ENCODE measurements around the gene KCNE5.
"Not testable (repeated sequence)": the region's sequence is repeated elsewhere in the genome, so short reads cannot be mapped to it uniquely, and the experiment has no call there.

KCNE5 gene, protein sequence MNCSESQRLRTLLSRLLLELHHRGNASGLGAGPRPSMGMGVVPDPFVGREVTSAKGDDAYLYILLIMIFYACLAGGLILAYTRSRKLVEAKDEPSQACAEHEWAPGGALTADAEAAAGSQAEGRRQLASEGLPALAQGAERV

DNA sequence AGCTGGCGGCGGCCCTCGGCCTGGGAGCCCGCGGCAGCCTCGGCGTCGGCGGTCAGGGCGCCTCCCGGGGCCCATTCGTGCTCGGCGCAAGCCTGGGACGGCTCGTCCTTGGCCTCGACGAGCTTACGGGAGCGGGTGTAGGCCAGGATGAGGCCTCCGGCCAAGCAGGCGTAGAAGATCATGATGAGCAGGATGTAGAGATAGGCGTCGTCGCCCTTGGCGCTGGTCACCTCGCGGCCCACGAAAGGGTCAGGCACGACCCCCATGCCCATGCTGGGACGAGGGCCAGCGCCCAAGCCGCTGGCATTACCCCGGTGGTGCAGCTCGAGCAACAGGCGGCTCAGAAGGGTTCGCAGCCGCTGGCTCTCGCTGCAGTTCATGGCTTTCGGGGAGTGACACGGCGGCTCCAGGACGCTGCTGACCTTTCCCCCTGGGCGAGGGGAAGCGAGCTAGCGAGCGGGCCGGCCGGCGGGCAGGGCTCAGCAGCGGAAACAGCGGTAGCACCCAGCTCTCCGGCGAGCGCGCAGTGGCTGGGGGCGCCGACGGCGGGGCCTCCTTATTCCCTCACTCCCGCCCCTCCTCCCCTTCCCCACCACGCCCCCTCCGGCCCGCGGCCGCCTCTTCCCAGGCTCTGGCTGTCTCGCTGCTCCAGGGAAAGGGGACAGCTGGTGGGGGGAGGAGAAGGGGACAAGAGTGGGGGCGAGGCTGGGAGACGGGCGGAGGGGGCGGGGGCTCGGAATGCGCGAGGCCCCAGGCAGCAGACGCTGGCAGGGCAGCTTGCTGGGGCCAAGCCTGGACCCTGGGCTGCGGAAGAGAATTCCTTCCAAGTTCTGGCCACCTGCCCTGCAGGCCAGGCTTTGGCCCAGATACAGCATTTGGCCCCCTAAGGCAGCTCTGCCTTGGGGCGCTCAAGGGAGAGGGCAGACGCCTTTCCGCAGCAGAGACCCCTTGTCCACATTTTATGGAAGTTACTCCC lies at the start of gene KCNE5:
Gene KCNE5 (minus strand): TSS at position 532 of the 976 bp plus-strand sequence. CDS start 152 bp downstream, at position 380.
- Mint-ChIP-seq H3K4me3 (no peak within 1 kb of the TSS), H3K36me3 (ENCODE audit: insufficient read depth) (no peaks in the 10 kb centered on the region), H3K4me1 (no peaks in the 10 kb centered on the region), H3K27ac (ENCODE audit: low read depth) (no peak within 1 kb of the TSS), H3K27me3 (no peaks in the 10 kb centered on the region), H3K9me3 (no peaks in the 10 kb centered on the region)
- DNase-seq (ENCODE audit: low spot score in 2 of 2): no peak
- no peak for ATAC-seq (replicated peaks; ENCODE audit: extremely low read depth, poor library complexity, severe bottlenecking)

DNA sequence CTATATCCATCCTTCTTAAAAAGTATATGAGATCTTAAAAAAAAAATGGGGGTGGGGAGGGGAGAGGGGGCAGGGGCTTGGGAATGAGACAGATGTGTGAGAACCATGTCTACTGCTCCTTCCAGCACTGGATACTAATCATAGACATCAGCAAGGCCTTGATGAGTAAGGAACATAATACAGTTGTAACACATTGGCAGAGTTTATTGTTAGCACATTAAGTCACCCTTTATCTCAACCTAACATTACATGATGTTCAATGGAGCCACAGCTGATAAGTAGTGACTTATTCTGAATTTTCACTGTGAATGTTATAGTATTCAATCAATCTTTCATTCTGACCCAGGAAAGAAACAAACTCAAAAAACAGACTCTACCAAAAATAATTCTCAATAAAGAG lies 47.3 kb upstream of the KCNE5 start:
- Mint-ChIP-seq H3K27me3 (no peaks in the 10 kb centered on the region), H3K27ac (ENCODE audit: low read depth) (no peak overlapping the region), H3K9me3 (no peaks in the 10 kb centered on the region), H3K36me3 (ENCODE audit: insufficient read depth) (peaks cover 35% of the 10 kb centered on the region), H3K4me3 (no peak overlapping the region), H3K4me1 (no peaks in the 10 kb centered on the region)
- DNase-seq (ENCODE audit: low spot score in 2 of 2): no peak
- no peak for ATAC-seq (replicated peaks; ENCODE audit: extremely low read depth, poor library complexity, severe bottlenecking)

DNA sequence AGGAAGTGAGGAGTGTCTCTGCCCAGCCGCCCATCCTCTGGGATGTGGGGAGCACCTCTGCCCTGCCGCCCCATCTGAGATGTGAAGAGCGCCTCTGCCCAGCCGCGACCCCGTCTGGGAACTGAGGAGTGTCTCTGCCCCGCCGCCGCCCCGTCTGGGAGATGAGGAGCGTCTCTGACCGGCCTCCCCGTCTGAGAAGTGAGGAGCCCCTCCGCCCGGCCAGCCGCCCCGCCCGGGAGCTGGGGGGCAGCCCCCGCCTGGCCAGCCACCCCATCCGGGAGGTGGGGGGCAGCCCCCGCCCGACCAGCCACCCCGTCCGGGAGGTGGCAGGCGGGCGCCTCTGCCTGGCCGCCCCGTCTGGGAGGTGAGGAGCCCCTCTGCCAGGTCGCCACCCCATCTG lies 46.2 kb upstream of the KCNE5 start:
- H3K27me3 Mint-ChIP-seq; H3K4me3 Mint-ChIP-seq; H3K4me1 Mint-ChIP-seq; DNase-seq (ENCODE audit: low spot score in 2 of 2); ATAC-seq (replicated peaks; ENCODE audit: extremely low read depth, poor library complexity, severe bottlenecking); H3K27ac Mint-ChIP-seq (ENCODE audit: low read depth); H3K9me3 Mint-ChIP-seq: not testable (repeated sequence)
- H3K36me3 Mint-ChIP-seq (ENCODE audit: insufficient read depth): peaks cover 36% of the 10 kb centered on the region

DNA sequence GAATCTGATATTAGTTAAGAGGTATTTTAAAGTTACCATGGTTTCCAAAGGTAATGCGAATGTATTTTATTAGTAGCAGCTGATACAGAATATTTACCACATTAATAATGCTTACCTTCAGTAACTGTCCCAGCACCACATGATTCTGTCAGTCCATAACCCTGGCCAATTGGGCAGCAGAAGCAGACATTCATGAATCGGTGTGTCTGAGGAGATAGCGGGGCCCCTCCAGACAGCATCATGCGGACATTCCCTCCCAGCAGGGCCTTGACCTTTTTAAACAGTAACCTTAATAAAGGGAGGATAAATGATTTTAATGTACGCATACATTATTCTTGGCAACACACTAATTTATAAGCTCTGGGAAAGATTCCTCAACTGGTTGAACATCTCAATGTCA lies 43.0 kb upstream of the KCNE5 start:
- no peak overlapping the region for H3K27ac Mint-ChIP-seq (ENCODE audit: low read depth)
- H3K9me3 Mint-ChIP-seq: no peaks in the 10 kb centered on the region
- H3K4me1 Mint-ChIP-seq: no peaks in the 10 kb centered on the region
- H3K27me3 Mint-ChIP-seq: no peaks in the 10 kb centered on the region
- peaks cover 35% of the 10 kb centered on the region for H3K36me3 Mint-ChIP-seq (ENCODE audit: insufficient read depth)
- DNase-seq (ENCODE audit: low spot score in 2 of 2) (no peak), ATAC-seq (replicated peaks; ENCODE audit: extremely low read depth, poor library complexity, severe bottlenecking) (no peak)
- no peak overlapping the region for H3K4me3 Mint-ChIP-seq

DNA sequence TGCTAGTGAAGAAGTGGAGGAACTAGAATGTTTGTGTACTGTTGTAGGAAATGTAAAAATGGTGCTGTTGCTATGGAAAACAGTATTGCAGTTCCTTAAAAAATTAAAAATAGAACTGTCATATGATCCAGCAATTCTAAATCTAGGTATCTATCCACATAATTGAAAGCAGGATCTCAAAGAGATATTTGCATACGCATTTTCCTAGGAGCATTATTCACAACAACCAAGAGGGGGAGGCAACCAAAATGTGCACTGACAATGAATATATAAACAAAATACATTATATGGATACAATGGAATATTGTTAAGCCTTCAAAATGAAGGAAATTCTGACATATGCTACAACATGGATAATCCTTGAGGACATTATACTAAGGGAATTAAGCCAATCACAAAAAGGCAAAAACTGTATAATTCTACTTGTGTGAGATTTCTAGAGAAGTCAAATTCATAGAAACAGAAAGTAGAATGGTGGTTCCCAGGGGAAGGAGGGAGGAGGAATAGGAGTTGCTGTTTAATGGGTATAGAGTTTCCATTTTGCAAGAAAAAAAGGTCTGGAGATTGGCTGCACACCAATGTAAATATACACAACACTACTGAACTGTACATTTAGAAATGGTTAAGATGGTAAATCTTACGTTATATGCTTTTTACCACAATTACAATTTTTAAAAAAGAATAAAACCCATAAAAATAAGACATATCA lies 35.6 kb upstream of the KCNE5 start:
- no peak overlapping the region for H3K4me3 Mint-ChIP-seq
- no peak for ATAC-seq (replicated peaks; ENCODE audit: extremely low read depth, poor library complexity, severe bottlenecking)
- H3K36me3 Mint-ChIP-seq (ENCODE audit: insufficient read depth): peaks cover 23% of the 10 kb centered on the region
- no peak overlapping the region for H3K27ac Mint-ChIP-seq (ENCODE audit: low read depth)
- H3K4me1 Mint-ChIP-seq: peaks cover 7% of the 10 kb centered on the region
- H3K9me3 Mint-ChIP-seq: peaks cover 10% of the 10 kb centered on the region
- DNase-seq (ENCODE audit: low spot score in 2 of 2): no peak
- no peaks in the 10 kb centered on the region for H3K27me3 Mint-ChIP-seq

DNA sequence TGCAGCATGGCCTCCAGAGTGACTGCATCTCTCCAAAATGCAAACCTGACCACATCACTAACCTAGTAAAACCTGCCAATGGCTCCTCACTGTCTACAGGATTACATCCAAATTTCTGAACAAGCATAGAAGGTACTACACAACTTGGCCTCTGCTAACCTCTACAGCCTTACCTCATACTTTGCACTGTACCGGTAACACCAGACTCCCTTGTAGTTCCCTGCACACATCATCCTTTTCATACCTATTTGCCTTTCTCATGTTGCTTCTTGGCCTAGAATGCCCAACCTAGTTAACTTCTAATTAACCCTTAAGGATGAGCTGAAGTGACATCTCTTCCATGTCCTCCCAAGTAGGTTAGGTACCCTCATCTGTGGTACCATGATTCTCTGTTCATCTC lies 33.4 kb upstream of the KCNE5 start:
- H3K27me3 Mint-ChIP-seq: no peaks in the 10 kb centered on the region
- H3K27ac Mint-ChIP-seq (ENCODE audit: low read depth): no peak overlapping the region
- no peak overlapping the region for H3K4me3 Mint-ChIP-seq
- peaks cover 15% of the 10 kb centered on the region for H3K4me1 Mint-ChIP-seq
- DNase-seq (ENCODE audit: low spot score in 2 of 2) (no peak), ATAC-seq (replicated peaks; ENCODE audit: extremely low read depth, poor library complexity, severe bottlenecking) (no peak)
- peaks cover 10% of the 10 kb centered on the region for H3K9me3 Mint-ChIP-seq
- peaks cover 21% of the 10 kb centered on the region for H3K36me3 Mint-ChIP-seq (ENCODE audit: insufficient read depth)

DNA sequence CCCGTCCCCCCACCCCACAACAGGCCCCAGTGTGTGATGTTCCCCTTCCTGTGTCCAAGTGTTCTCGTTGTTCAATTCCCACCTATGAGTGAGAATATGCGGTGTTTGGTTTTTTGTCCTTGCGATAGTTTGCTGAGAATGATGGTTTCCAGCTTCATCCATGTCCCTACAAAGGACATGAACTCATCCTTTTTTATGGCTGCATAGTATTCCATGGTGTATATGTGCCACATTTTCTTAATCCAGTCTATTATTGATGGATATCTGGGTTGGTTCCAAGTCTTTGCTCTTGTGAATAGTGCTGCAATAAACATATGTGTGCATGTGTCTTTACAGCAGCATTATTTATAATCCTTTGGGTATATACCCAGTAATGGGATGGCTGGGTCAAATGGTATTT lies 32.4 kb upstream of the KCNE5 start:
- ATAC-seq (replicated peaks; ENCODE audit: extremely low read depth, poor library complexity, severe bottlenecking); H3K4me3 Mint-ChIP-seq; H3K27ac Mint-ChIP-seq (ENCODE audit: low read depth); H3K27me3 Mint-ChIP-seq; DNase-seq (ENCODE audit: low spot score in 2 of 2): not testable (repeated sequence)
- H3K36me3 Mint-ChIP-seq (ENCODE audit: insufficient read depth): peaks cover 15% of the 10 kb centered on the region
- H3K4me1 Mint-ChIP-seq: peaks cover 15% of the 10 kb centered on the region
- peaks cover 10% of the 10 kb centered on the region for H3K9me3 Mint-ChIP-seq

DNA sequence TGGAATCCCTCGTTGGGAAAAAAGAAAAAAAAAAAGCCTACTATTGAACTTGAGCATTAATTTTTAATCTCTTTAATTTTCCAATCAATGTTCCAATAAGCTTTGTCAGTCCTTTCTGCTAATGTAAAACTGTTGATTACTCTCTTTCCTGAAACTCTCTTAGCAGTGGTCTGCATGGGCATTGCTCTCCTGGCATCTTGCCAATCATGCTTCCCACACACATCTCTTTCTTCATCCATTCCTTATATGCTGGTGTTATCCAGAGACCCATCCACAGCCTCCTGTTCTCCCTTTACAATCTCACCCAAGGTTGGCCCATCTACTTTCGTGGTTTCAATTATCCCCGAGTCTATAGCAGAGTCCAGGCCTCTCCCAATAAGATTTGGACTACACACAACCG lies 31.8 kb upstream of the KCNE5 start:
- DNase-seq (ENCODE audit: low spot score in 2 of 2) (no peak), ATAC-seq (replicated peaks; ENCODE audit: extremely low read depth, poor library complexity, severe bottlenecking) (no peak)
- Mint-ChIP-seq H3K4me1 (peaks cover 15% of the 10 kb centered on the region), H3K36me3 (ENCODE audit: insufficient read depth) (peaks cover 13% of the 10 kb centered on the region), H3K9me3 (peaks cover 10% of the 10 kb centered on the region), H3K27me3 (no peaks in the 10 kb centered on the region), H3K4me3 (no peak overlapping the region), H3K27ac (ENCODE audit: low read depth) (no peak overlapping the region)

DNA sequence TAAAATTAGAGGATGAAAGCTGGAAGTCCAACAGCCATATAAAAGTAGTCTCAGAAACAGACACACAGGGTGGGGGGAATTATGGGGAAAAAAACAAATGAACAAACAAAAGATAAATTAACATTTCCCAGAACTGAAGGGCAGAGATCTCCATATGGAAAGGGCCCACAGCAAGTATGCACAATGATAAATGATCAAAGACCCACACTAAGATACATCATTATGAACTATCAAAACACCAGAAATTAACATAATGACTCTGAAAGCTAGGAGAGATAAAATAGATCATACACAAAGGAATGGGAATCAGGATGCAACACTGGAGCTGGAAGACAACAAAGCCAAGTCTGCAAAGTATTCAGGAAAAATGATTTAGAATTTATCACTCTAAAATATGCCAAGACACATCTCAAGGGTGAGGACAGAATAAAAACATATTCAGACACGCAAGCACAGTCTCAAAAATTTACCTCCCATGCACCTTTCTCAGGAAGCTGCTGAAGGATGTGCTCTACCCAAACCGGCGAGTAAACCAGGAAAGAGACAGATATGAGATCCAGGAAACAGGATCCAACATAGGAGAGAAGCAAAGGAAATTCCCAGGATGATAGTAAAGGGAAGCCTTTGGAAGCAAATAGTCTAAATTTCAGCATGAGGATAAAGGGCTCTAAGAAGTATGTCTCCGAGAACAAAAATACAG lies 30.7 kb upstream of the KCNE5 start:
- peaks cover 15% of the 10 kb centered on the region for H3K4me1 Mint-ChIP-seq
- DNase-seq (ENCODE audit: low spot score in 2 of 2) (no peak), ATAC-seq (replicated peaks; ENCODE audit: extremely low read depth, poor library complexity, severe bottlenecking) (no peak)
- H3K27me3 Mint-ChIP-seq: no peaks in the 10 kb centered on the region
- no peak overlapping the region for H3K27ac Mint-ChIP-seq (ENCODE audit: low read depth)
- H3K36me3 Mint-ChIP-seq (ENCODE audit: insufficient read depth): peaks cover 13% of the 10 kb centered on the region
- no peak overlapping the region for H3K4me3 Mint-ChIP-seq
- H3K9me3 Mint-ChIP-seq: peaks cover 10% of the 10 kb centered on the region

DNA sequence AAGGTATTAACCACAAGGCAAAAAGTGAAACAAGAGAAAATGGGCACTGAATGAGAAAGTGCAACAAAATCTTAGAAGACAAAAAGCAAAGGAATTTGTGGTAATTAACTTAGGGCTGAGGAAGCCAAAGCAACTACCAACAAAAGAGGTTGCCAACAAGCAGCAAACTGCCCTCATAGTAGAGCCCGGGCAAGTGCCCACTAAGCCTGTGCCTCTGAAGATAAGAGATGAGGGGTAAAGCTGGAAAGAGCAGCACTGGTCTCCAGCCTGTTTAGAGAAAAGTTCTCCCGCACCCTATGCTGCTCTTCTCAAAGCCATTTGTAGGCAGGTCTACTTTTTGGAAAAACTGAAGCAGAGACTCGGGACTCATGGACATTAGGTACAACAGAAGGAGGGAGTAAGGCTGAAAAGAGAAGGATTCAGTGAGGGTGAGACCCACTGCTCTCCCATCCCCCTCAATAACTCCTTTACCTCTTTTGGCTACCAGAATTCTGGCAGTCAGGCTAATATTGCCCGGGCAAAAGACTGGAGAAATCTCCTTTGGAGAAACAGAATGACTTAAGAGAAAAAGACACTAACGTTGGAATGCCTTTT lies 29.6 kb upstream of the KCNE5 start:
- H3K4me1 Mint-ChIP-seq: peaks cover 15% of the 10 kb centered on the region
- no peak overlapping the region for H3K27ac Mint-ChIP-seq (ENCODE audit: low read depth)

DNA sequence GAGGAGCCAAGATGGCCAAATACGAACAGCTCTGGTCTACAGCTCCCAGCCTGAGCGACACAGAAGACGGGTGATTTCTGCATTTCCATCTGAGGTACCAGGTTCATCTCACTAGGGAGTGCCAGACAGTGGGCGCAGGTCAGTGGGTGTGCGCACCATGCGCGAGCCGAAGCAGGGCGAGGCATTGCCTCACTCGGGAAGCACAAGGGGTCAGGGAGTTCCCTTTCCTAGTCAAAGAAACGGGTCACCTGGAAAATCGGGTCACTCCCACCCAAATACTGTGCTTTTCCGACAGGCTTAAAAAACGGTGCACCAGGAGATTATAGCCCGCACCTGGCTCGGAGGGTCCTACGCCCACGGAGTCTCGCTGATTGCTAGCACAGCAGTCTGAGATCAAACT lies 19.7 kb upstream of the KCNE5 start:
- not testable (repeated sequence) for ATAC-seq (replicated peaks; ENCODE audit: extremely low read depth, poor library complexity, severe bottlenecking); DNase-seq (ENCODE audit: low spot score in 2 of 2); H3K27me3 Mint-ChIP-seq; H3K27ac Mint-ChIP-seq (ENCODE audit: low read depth); H3K4me1 Mint-ChIP-seq; H3K4me3 Mint-ChIP-seq; H3K36me3 Mint-ChIP-seq (ENCODE audit: insufficient read depth); H3K9me3 Mint-ChIP-seq

More for the DNA sequence above, 29.6 kb upstream of the KCNE5 start:
- H3K36me3 Mint-ChIP-seq (ENCODE audit: insufficient read depth): peaks cover 13% of the 10 kb centered on the region
- DNase-seq (ENCODE audit: low spot score in 2 of 2) (no peak), ATAC-seq (replicated peaks; ENCODE audit: extremely low read depth, poor library complexity, severe bottlenecking) (no peak)
- H3K27me3 Mint-ChIP-seq: no peaks in the 10 kb centered on the region
- peaks cover 10% of the 10 kb centered on the region for H3K9me3 Mint-ChIP-seq
- no peak overlapping the region for H3K4me3 Mint-ChIP-seq

DNA sequence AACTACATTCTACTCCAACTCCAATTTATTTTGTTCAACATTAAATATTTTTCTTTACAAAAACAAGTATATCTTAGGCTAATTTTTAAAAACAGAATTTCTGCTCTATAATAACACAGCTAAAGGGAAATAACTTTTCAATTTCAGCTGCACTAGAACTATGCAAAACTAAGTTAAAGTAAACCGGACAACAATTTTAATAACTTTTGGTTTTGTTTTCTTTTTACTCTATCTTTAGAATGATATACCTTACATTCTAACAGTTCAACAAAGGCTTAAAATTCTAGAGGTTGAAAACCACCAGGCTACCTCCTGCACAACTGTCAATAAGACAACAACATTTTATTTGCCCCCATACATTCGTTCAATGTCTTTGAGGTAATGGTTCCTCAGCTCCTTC lies 18.7 kb upstream of the KCNE5 start:
- DNase-seq (ENCODE audit: low spot score in 2 of 2) (no peak), ATAC-seq (replicated peaks; ENCODE audit: extremely low read depth, poor library complexity, severe bottlenecking) (no peak)
- Mint-ChIP-seq H3K4me3 (no peak overlapping the region), H3K36me3 (ENCODE audit: insufficient read depth) (no peaks in the 10 kb centered on the region), H3K4me1 (peaks cover 8% of the 10 kb centered on the region), H3K27me3 (no peaks in the 10 kb centered on the region), H3K9me3 (no peaks in the 10 kb centered on the region), H3K27ac (ENCODE audit: low read depth) (no peak overlapping the region)
